ENCODE results near the gene ZNF644.

GRCh38 chr1:90995311-90995894 lies 26.4 kb downstream of the ZNF644 start:
- TF ChIP-seq CTCF (IDR thresholded peaks at IDR 0.05; ENCODE audit: low read length) (no peak), EZH2 (optimal IDR thresholded peaks at IDR 0.05; ENCODE audit: low read depth, low read length) (no peak), EZH2phosphoT487 (IDR thresholded peaks at IDR 0.05; ENCODE audit: low read length) (no peak)
